Right ventricle myocardium superior (tissue), 1 donor: Measurements from ENCODE around the gene PURA. TPM values are rescaled to one million over a fixed set of nuclear protein-coding genes. Genes with fewer than 3 reads are reported as not detected.
A peak's percentile ranks its signal among the peaks of the same experiment; 100 is the strongest.

Experiments used
- ATAC-seq: fragments of 200-7000 bp; cut with Tn5 transposase; one replicate; pipeline ENCODE4 v1.9.1; 2020; ENCODE audit warnings: mild to moderate bottlenecking; ENCODE audit not compliant: poor library complexity
- DNase-seq: peaks from one replicate; pipeline ENCODE4 v3.0.0-alpha.2; 2020
- intact Hi-C: fragments of 100-400 bp; cut with DNase I; formaldehyde crosslinking; loops from one replicate; pipeline ENCODE4 v1.11.2; 2022
- total RNA-seq: library from RNA; stranded (reverse); fragmentation: NEBNext Ultra II Directional; extraction: Animal tissue kit (Norgen Biotek cat#: 25700); gene quantifications from one replicate; pipeline ENCODE4 v1.2.1, GENCODE V29; 2021
- donor health status: DM: no; HTN: yes; CAD: no; lungs with severe emphysema.

Gene PURA
- total RNA-seq, 1 donor from 2014 or later, result 22.2 TPM

DNA sequence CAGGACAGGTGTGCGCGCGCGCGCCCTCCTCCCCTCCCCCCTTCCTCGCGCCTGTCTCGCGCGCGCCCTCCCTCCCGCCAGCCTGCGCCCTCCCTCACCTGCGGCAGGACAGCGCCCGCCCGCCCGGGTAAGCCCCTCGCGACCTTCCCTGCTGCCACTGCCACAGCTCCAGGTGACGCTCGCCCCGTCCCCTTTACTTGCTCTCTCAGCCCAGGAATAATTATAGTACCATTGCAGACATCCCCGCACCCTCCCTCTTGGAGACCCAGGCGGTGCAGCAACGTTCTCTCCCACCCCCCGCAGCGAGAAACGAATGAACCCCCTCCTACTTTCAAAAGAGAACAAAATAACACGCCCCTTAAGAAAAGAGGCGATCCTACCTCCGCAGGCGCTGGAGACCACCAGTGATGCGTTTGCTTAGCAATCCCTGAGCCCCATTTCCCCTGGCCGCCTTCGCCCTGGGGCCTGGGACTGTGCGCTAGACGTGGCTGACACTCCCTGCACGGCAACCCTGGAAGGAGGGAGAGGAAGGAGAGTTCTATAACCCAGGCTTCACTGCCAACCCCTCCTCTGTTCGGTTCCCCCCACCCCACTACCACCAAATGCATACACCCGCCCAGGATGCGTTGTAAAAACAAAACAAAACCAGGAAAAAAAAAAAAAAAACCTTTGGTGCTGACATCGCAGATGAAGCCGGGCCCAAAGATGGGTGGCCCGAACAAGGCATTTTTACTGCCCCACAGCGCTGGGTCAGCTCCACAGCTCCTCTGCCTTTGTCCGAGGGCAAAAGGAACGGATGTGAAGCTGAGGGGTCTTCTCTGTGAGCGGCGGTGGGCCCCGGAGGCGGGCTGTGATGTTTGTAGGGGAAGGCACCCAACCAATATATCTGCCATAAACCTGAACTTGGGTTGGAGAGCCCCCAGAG, 5.6 kb upstream of the PURA start:
- ATAC-seq (no peak), DNase-seq (peak; percentile 49)
- intact Hi-C loops, result no loop called here

DNA sequence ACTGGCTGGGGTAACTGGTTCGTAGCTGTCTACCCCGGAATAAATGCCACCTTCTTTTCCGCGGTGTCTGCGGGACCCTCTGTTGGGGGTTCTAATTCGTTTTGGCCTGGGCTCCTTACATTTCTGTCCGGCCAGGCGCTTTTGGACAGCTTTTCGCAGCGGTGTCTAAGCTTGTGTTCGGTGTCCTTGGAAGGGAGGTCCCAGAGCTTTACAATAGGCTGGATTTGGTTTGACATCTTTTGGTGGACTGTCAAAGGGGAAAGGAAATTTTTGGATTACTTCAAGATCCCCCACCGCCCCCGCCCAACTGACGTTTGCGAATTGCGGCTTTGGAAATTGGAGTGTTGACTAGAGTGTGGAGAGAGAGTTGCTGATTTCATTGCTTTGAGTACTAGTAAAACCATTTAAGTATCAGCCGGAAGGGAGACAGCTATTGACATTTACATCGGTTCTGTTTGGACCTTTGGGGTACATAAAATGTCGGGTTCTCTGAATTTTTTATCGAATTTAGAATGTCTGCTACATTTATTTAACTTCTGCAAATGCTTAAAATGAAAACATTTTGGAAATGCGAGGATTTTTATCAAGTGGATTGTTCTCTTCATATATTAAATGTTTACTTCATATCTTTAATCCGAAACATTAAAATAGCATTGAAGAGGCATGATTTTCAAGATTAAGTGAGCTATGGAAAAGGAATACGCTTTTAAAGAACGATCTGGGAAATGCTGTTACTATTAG, 4.7 kb upstream of the PURA start:
- DNase-seq (no peak), ATAC-seq (no peak)
- intact Hi-C loops, result no loop called here

DNA sequence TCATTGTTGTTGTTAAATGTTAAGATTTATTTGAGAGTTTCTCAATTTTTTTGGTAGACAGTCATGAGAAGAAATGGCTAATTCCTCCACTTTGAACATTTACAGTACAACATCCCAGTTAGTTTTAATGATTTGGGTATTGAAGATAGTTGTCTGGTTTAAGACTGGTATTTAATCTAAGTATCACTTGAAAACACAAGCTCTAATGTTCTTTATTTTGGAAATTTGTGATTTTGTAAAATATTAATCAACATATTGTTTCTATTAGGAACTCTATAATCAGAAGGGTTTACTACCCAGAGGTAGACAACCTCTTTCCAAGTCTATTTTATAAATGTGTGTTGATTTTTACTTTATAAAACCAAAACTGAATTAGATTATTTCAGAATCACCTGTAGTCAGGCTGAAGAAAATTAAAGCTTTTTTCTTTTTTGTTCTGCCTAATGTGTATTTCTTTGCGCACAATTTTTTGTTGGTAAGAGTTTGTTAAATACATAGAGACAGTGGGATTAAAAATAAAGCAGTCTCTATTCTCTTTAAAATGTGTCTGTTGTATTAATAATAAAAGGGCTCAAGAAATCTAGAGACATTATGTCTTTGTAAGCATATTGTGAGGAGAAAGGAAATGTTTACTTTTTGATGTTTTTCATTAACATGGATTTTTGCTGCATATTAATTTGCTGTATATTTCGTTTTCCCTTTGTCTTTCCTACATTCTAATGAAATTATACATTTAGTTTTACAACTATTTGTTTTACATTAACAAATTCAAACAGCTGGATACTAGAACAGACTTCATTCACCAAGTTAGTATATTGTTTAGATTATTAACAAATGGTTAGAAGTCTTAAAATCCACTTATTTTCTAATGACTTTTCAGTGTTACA, 3.9 kb upstream of the PURA start:
- no peak for DNase-seq
- intact Hi-C loops, result no loop called here
- no peak for ATAC-seq

DNA sequence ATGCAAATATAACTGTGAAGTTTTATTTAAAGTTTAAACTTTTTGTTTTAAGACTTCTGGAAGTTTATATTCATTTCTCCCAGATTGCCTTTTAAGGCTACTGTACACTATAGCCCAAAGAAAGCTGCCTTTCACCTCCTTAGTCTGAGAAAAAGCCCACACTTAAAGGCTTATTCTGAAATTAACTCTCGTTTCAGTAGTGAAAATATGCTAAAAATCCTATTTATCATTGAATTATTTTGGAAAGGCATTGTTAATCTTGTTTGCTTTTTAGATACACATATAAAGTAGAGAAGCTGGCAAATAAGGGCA, 3.3 kb upstream of the PURA start:
- intact Hi-C loops, result no loop called here
- ATAC-seq (no peak), DNase-seq (no peak)

DNA sequence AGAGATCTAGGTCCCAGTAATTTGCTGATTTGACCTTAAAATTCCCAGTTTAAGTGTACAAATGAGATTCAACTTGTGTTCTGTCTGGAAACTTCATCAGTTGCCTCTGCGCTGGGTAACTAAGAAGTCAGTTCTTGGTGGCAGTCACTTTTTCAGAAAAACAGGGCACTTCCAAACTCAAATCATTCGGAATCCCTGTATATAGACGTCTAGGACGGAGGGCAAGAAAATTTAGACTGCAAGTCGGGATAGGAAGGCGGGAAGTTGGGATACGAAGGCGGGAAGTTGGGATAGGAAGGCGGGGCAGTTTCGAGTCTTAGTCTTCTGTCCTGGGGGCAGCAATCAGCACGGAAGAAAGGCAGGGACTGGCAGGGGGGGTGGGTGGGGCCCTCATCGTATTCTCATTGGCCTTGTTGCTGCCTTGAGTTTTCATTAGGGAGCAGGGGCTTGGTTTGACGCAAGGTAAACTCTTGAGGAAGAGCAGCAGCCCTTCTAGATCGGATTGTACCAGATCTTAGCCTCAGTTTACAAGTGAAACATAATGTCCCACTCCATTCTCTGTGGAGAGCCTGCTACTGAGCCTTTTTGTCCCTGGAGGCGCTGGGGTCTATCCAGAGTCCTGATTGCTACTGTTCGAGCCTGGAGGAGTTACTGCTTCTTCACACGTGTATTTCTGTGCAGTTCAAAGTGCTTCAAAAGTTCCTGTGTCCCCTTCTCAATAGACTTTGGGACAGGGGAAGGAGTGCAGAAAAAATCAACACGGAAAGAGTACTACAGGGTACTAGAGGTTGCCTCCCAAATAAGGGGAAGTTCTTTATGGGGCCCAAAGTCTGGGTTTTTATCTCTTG, 2.7 kb upstream of the PURA start:
- intact Hi-C loops, result no loop called here

DNA sequence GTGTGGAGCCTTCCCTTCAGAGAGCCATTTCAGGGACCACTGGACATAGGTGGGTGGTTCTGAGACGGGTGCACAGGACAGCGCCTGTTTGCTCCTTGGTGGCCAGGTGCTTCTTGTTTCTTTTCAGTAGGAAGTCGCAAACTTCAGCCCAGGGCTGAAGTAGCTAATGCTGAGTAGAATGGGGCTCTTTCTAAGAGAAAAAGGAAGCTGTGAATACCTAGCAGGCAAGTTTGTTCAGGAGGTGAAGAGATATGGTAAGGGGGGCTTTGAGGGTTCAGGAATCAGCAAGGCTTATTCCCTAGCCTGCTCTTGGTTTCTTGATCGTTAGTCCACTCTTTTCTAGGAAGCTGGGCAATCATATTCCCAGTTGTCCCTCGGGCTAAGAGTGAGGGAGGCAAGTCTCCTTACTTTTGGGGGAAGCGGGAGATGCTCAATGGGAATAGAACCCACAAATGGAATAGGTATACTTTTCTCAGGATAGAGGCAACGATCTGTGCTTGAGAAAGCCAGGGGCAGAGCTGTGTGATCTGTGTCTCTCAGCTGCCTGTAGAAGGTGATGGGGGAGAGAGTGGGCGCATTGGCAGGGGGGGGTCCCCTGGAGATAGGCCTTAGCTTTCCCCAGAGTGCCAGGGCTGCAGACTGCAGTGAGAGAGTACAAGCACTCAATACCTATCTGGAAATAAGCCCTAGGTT, 1.9 kb upstream of the PURA start:
- intact Hi-C loops, result no loop called here
- ATAC-seq (no peak), DNase-seq (no peak)

More for the DNA sequence above, 2.7 kb upstream of the PURA start:
- ATAC-seq (no peak), DNase-seq (no peak)

DNA sequence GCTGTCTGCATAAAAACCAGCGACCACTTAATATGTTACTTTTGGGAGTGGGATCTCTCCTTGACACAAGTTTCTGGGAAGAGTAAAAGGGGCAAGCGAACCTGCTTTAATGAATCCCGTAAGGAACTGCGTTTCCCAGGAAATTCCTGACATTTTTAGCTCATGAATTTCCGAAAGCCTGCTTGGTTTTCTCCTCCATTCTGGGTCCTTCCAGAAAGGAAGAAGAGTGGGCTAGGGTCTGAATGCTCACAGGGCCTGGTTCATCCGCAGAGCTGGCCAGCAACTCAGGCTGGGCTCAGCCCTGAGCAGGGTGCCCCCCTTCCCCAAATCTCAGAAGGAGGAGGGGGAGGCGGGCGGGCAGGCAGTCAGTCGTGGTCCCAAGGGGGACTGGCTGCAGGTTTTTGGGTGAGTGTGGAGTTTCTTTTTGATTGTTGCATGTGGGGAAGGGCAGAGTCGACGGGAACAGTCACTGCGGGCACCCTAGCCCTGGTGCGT, 1.2 kb upstream of the PURA start:
- no peak for DNase-seq
- intact Hi-C loops, result no loop called here
- ATAC-seq, result no peak

DNA sequence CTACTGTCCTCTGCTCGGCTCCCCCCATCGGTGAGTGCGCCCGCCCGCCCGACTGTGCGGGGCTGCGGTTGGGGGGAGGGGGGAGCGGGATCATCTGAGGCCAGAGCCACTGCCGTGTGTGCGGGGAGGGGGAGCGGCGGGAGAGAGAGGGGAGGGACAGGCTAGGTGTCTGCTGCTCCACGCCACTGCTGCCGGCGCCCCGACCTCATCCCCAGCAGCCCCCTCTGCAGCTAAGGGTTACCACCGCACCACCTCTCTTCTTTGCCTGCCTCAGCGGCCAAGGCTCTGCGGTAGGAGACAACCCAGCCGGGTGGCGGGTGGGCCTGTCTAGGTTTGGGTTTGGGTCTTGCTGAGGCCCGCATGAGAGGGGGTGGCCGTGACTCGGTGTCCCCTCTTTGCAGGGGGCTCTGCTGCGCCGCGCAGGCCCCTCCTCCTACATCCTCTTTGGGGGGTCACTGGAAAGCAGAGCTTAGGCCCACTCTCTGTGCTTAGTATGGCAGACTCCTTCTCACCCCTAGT, 670 bp upstream of the PURA start:
- peak; percentile 15 for ATAC-seq
- no peak for DNase-seq
- intact Hi-C loops, result no loop called here

DNA sequence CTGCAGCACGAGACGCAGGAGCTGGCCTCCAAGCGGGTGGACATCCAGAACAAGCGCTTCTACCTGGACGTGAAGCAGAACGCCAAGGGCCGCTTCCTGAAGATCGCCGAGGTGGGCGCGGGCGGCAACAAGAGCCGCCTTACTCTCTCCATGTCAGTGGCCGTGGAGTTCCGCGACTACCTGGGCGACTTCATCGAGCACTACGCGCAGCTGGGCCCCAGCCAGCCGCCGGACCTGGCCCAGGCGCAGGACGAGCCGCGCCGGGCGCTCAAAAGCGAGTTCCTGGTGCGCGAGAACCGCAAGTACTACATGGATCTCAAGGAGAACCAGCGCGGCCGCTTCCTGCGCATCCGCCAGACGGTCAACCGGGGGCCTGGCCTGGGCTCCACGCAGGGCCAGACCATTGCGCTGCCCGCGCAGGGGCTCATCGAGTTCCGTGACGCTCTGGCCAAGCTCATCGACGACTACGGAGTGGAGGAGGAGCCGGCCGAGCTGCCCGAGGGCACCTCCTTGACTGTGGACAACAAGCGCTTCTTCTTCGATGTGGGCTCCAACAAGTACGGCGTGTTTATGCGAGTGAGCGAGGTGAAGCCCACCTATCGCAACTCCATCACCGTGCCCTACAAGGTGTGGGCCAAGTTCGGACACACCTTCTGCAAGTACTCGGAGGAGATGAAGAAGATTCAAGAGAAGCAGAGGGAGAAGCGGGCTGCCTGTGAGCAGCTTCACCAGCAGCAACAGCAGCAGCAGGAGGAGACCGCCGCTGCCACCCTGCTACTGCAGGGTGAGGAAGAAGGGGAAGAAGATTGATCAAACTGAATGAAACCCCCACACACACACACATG, 654 bp downstream of the PURA start:
- ATAC-seq (peak; percentile 43), DNase-seq (peak; percentile 84)
- intact Hi-C loops, result no loop called here

DNA sequence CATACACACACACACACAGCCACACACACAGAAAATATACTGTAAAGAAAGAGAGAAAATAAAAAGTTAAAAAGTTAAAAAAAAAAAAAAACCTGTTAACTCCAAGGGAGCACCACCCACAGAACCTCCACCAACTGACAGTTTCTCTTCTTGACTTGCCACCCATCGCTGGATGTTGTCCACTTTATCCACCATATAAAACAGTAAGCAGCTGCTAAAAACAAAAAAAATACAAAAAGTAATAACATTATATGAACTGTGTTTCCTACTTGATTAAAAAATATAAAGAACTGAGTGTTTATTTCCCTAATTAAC, 1.2 kb downstream of the PURA start:
- intact Hi-C loops, result no loop called here
- no peak for DNase-seq
- no peak for ATAC-seq

DNA sequence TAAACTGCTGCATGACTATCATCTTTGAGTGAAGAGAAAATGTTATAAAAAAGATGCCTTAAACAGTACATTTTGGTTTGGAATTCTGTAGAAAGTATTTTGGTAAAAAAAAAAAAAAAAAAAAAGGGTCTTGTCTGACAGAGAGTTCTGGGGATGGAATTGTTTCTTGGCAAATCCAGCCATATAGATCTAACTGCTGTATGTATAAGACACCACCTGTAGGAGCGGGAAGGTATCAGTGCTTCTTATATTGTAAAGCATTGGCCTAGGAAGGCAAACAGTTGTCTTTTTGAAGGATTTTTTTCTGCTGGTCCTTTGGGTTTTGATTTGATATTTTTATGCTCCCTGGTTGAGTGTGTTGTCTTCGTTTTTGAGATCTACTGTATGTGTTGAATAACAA, 2.8 kb downstream of the PURA start:
- ATAC-seq (no peak), DNase-seq (no peak)
- intact Hi-C loops, result no loop called here

DNA sequence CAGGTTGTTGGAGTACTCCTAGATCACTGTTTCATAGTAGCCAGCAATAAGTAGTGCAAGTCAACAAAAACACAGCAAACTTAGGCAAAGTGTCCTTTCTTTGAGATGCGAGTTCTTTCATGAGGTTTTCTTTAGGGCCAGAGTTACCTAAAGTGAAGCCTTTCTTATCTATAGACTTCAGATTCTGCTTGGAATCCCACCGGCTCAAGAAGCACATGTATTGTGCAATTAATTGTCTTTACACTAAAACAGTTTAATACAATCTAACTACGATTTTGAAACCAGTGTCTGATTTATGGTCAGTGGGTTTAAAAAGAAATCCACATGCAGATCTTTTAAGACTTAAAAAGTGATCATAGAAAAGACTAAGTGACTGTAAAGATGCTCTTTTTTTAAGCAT, 3.6 kb downstream of the PURA start:
- DNase-seq (no peak), ATAC-seq (no peak)
- intact Hi-C loops, result no loop called here

DNA sequence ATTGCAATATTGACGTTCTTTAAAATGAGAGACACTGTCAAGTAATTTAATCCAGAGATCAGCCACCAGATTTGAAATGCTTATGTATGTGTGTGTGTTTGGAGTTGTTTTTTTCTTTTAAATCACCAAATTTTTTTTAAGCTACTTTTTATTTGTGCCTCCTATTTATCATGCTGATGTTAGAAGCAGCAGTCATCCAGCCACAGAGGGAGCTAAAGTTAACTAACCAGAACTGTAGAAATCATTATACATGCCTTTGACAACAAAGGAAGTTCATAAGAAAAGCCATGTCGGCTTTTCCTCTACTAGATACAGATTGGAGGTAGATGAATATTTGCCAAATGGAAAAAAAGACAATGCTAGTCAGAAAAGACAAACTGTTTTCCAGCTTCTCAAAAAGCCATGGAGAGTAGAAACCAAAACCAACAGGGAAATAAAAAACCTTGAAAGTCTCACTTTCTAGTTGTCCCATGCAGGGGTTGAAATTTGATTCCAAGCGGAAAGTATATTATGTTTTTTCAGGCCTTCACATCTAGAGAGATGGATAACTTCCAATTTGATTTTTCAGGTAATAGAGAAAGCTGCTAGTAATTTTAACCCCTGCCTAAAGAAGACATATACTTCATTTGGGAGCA, 4.5 kb downstream of the PURA start:
- DNase-seq, result no peak
- intact Hi-C loops, result no loop called here
- no peak for ATAC-seq

DNA sequence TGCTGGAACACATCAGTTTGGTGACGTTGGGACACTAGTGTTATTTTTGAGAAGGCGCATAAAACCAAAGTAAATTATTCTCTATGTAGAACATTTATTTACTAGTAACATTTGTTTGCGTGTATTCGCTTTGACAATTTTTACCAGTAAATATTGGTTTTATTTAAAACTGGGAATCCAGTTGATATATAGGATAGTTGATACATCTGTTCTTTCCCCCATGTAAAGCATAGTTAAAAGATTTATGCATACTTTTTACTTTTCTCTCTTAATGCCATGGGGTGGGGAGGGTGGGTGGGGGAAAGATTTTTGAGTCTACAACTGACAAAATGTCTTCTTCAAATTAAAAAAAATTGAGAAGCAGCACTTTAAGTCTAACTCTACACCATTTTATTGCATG, 11.7 kb downstream of the PURA start, which contains the start of gene IGIP:
Gene IGIP, plus strand, starts transcription at position 301 of the 400 bp plus-strand sequence. CDS start 2,540 bp downstream, outside the sequence.
- intact Hi-C loops, result no loop called here
- ATAC-seq (no peak), DNase-seq (no peak)

DNA sequence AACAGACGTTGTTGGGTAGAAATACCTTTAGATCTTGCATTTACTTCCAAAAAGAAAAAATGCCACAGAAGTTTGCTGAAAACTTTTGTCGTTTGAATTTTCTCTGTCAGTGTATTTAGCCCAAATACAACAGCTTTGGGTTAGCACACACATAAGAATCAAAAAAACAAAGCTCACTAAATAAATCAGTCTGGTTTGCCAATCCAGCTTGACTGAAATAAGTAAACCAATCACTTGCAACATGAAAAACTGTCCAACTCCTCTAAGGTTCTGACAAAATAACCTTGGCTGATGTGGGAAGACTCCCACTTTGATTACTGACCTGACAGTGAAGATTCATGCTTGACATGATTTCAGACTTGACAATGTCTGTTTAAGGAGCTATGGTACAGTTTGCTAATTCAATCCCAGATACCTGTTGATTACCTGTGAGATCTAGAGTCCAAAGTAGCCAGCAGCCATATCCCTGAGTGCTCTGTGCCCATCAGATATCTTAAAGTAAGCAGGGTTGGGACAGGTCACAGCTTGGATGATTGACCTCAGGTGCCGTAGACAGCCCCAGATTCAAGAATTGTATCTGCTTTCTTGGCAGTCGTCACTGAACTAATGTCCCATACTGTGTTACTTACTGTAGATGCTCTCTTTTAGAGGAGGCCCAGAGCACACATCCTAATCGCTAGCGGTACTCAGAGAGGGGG, 12.6 kb downstream of the PURA start:
- intact Hi-C loops, result no loop called here
- DNase-seq (no peak), ATAC-seq (no peak)

DNA sequence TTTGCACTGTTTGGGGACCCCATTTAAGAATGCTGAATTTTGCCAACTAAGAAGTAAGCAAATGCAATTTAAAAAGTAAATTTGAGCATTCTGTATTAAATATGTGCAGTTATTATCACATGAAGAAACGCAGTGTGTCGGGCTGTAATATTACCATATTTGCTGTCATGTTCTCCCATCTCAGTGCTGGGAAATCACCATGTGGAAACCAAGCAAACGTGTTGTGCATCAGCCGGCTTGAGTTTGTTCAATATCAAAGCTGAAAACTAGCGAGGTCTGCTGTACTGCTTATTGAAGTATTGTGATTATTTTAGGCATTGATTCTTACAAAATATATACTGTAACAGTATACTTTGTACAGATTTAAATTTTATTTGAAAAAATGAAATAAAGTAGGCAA, 14.5 kb downstream of the PURA start:
- ATAC-seq (no peak), DNase-seq (no peak)
- intact Hi-C loops, result no loop called here
